H1 (cell line): ENCODE data around the gene ADARB2. TPM values are rescaled to one million over a fixed set of nuclear protein-coding genes. Genes with fewer than 3 reads are reported as not detected.

Source experiments
- CTCF ChIA-PET: fragments of 300-600 bp; sonication (Branson Sonifier 250); formaldehyde crosslinking; loops from one replicate; lab custom pipeline; 2021; ENCODE audit not compliant: partially characterized antibody; lab: Charles Lee
- POLR2A ChIA-PET: fragments of 300-600 bp; sonication (Branson Sonifier 250); formaldehyde crosslinking; loops from one replicate; lab custom pipeline; 2021; ENCODE audit warnings: inconsistent platforms; ENCODE audit not compliant: partially characterized antibody; lab: Charles Lee
- DNase-seq, 2 experiments: peaks; one replicate each; pipeline versions ENCODE4 v3.0.0 to v3.0.0-alpha.2; 2010 to 2022; ENCODE audit warnings: low spot score in 2 of 2, low read depth in 1 of 2, mixed read lengths in 1 of 2
- FAIRE-seq: peaks from 2 replicates; lab custom pipeline; 2011; peaks lifted over from hg19 to GRCh38; lab: Jason Lieb, UNC
- H2AFZ ChIP-seq: 2 replicates; pipeline ENCODE4 v1.8.1; 2012; ENCODE audit warnings: low read length, inconsistent platforms
- H2AK5ac ChIP-seq: 2 replicates; pipeline ENCODE4 v1.6.1; 2013; ENCODE audit warnings: low read depth, low read length
- H2BK120ac ChIP-seq: replicated peaks from 2 replicates; pipeline ENCODE3; 2013; ENCODE audit warnings: low read depth, low read length, inconsistent platforms
- H2BK12ac ChIP-seq: 2 replicates; pipeline ENCODE4 v1.6.1; 2013; ENCODE audit warnings: low read depth, low read length
- H2BK15ac ChIP-seq: 2 replicates; pipeline ENCODE4 v1.6.1; 2013; ENCODE audit warnings: low read length
- H2BK20ac ChIP-seq: 2 replicates; pipeline ENCODE4 v1.6.1; 2013; ENCODE audit warnings: low read length
- H2BK5ac ChIP-seq: 2 replicates; pipeline ENCODE4 v1.6.1; 2013; ENCODE audit warnings: low read depth, low read length
- H3K14ac ChIP-seq: 2 replicates; pipeline ENCODE4 v1.6.1; 2013; ENCODE audit warnings: inconsistent platforms; ENCODE audit not compliant: insufficient read length
- H3K18ac ChIP-seq: 2 replicates; pipeline ENCODE4 v1.6.1; 2013; ENCODE audit warnings: low read length; ENCODE audit errors: extremely low read depth
- H3K23ac ChIP-seq: 2 replicates; pipeline ENCODE4 v1.6.1; 2013; ENCODE audit warnings: inconsistent platforms; ENCODE audit not compliant: insufficient read length
- H3K23me2 ChIP-seq: 2 replicates; pipeline ENCODE4 v1.6.1; 2013; ENCODE audit warnings: low read depth, low read length
- H3K27ac ChIP-seq: 2 replicates; pipeline ENCODE4 v1.6.1; 2011; ENCODE audit warnings: low read depth, low read length, inconsistent platforms
- H3K27me3 ChIP-seq, 4 experiments: replicated peaks in 1 of 4; 1 replicate in 1 of 4; 2 replicates in 3 of 4; pipeline versions ENCODE4 v1.6.1 to v1.8.1; 2011 to 2013; ENCODE audit warnings: low read length in 3 of 4, mild to moderate bottlenecking in 3 of 4, inconsistent platforms in 2 of 4, mixed read lengths in 2 of 4, moderate library complexity in 1 of 4; ENCODE audit not compliant: control insufficient read depth in 3 of 4, insufficient read depth in 3 of 4; ENCODE audit errors: extremely low read depth in 1 of 4
- H3K36me3 ChIP-seq, 4 experiments: 2 replicates each; pipeline versions ENCODE4 v1.6.1 to v1.8.1; 2011 to 2013; ENCODE audit warnings: mild to moderate bottlenecking in 4 of 4, low read length in 3 of 4, moderate library complexity in 2 of 4, control low read depth in 1 of 4, inconsistent platforms in 1 of 4; ENCODE audit not compliant: insufficient read depth in 4 of 4, control insufficient read depth in 2 of 4
- H3K4ac ChIP-seq: replicated peaks from 2 replicates; pipeline ENCODE3; 2013; ENCODE audit warnings: low read length, low read depth, mixed read lengths, inconsistent platforms; ENCODE audit not compliant: insufficient read length
- H3K4me1 ChIP-seq, 4 experiments: replicated peaks in 1 of 4; 1 replicate in 1 of 4; 2 replicates in 3 of 4; pipeline versions ENCODE4 v1.6.1 to v1.8.1; 2011 to 2013; ENCODE audit warnings: low read length in 3 of 4, inconsistent platforms in 2 of 4, mixed read lengths in 1 of 4; ENCODE audit not compliant: insufficient read depth in 4 of 4, control insufficient read depth in 3 of 4
- H3K4me2 ChIP-seq, 2 experiments: 2 replicates each; pipeline versions ENCODE4 v1.6.1 to v1.8.1; 2011 to 2013; ENCODE audit warnings: low read depth in 2 of 2, low read length in 2 of 2, control low read depth in 1 of 2, inconsistent platforms in 1 of 2, mild to moderate bottlenecking in 1 of 2; ENCODE audit not compliant: insufficient read depth in 1 of 2
- H3K4me3 ChIP-seq, 4 experiments: fragments of 200-600, 300-600 bp in 1 of 4; sonication (generic), shearing (Covaris generic), sonication (Bioruptor Twin) in 1 of 4; 2 replicates each; pipeline versions ENCODE4 v1.5.1 to v1.8.1; 2011 to 2016; ENCODE audit warnings: low read length in 4 of 4, low read depth in 3 of 4, control low read depth in 2 of 4, inconsistent platforms in 2 of 4, mild to moderate bottlenecking in 2 of 4, mixed read lengths in 1 of 4, moderate library complexity in 1 of 4; ENCODE audit not compliant: insufficient read depth in 2 of 4; ENCODE audit errors: extremely low read depth in 1 of 4
- H3K56ac ChIP-seq: replicated peaks from 2 replicates; pipeline ENCODE3; 2013; ENCODE audit warnings: low read depth, mild to moderate bottlenecking, mixed read lengths, low read length, inconsistent platforms; ENCODE audit not compliant: insufficient read length
- H3K79me1 ChIP-seq: 2 replicates; pipeline ENCODE4 v1.6.1; 2013; ENCODE audit warnings: low read depth, low read length, control low read depth
- H3K79me2 ChIP-seq, 2 experiments: 2 replicates each; pipeline versions ENCODE4 v1.6.1 to v1.8.1; 2012 to 2013; ENCODE audit warnings: low read length in 2 of 2, mild to moderate bottlenecking in 2 of 2, inconsistent platforms in 1 of 2; ENCODE audit not compliant: insufficient read depth in 2 of 2, control insufficient read depth in 1 of 2
- H3K9ac ChIP-seq, 4 experiments: replicated peaks in 1 of 4; 1 replicate in 1 of 4; 2 replicates in 3 of 4; pipeline versions ENCODE4 v1.6.1 to v1.8.1; 2011 to 2013; ENCODE audit warnings: low read depth in 3 of 4, low read length in 3 of 4, control low read depth in 2 of 4, mild to moderate bottlenecking in 2 of 4, moderate library complexity in 2 of 4, inconsistent platforms in 1 of 4; ENCODE audit errors: extremely low read depth in 1 of 4
- H3K9me3 ChIP-seq, 2 experiments: 2 replicates each; pipeline versions ENCODE4 v1.6.1 to v1.8.1; 2012 to 2013; ENCODE audit warnings: mild to moderate bottlenecking in 2 of 2, moderate library complexity in 2 of 2, control low read depth in 1 of 2, inconsistent platforms in 1 of 2, low read depth in 1 of 2, low read length in 1 of 2, mixed read lengths in 1 of 2; ENCODE audit not compliant: insufficient read depth in 2 of 2
- H4K20me1 ChIP-seq, 2 experiments: replicated peaks in 1 of 2; 2 replicates each; pipeline versions ENCODE3 to v1.8.1; 2011 to 2013; ENCODE audit warnings: inconsistent platforms in 2 of 2, low read length in 2 of 2, mild to moderate bottlenecking in 1 of 2; ENCODE audit not compliant: insufficient read depth in 2 of 2, control insufficient read depth in 1 of 2
- H4K5ac ChIP-seq: 2 replicates; pipeline ENCODE4 v1.6.1; 2013; ENCODE audit warnings: low read length, low read depth, mixed read lengths, inconsistent platforms; ENCODE audit not compliant: insufficient read length
- H4K8ac ChIP-seq: 2 replicates; pipeline ENCODE4 v1.8.0; 2013; ENCODE audit warnings: mild to moderate bottlenecking, moderate library complexity, low read length, inconsistent platforms; ENCODE audit not compliant: insufficient read depth; ENCODE audit errors: extremely low read depth
- H4K91ac ChIP-seq: replicated peaks from 2 replicates; pipeline ENCODE3; 2013; ENCODE audit warnings: low read length, mixed read lengths, inconsistent platforms; ENCODE audit not compliant: insufficient read length
- BRCA1 ChIP-seq: IDR thresholded peaks from 2 replicates; pipeline ENCODE4 v1.6.1; 2012; ENCODE audit warnings: low read depth, low read length, improper control_type of control experiment
- CBX5 ChIP-seq: fragments of 300-800, 300-1000 bp; sonication (generic); IDR thresholded peaks from 2 replicates; pipeline ENCODE4 v1.7.1; 2016; ENCODE audit warnings: antibody characterized with exemption, low read length, low read depth
- FOSL1 ChIP-seq: IDR thresholded peaks from 2 replicates; pipeline ENCODE4 v1.6.1; 2011; ENCODE audit warnings: mild to moderate bottlenecking, low read depth, low read length, moderate library complexity; ENCODE audit not compliant: insufficient read depth
- GABPA ChIP-seq: IDR thresholded peaks from 2 replicates; pipeline ENCODE4 v1.6.1; 2011; ENCODE audit warnings: mild to moderate bottlenecking, low read length, moderate library complexity, borderline replicate concordance; ENCODE audit not compliant: insufficient read depth
- HDAC2 ChIP-seq, 2 experiments: fragments of 300-600 bp in 1 of 2; sonication (generic) in 1 of 2; IDR thresholded peaks; 2 replicates each; pipeline ENCODE4 v1.6.1; 2011 to 2012; ENCODE audit warnings: low read depth in 2 of 2, low read length in 2 of 2, mild to moderate bottlenecking in 2 of 2, moderate library complexity in 2 of 2, borderline replicate concordance in 1 of 2, inconsistent platforms in 1 of 2
- KDM1A ChIP-seq: fragments of 200-600, 300-600 bp; sonication (generic); IDR thresholded peaks from 2 replicates; pipeline ENCODE4 v1.7.1; 2016; ENCODE audit warnings: mild to moderate bottlenecking, low read length, borderline replicate concordance
- MAFK ChIP-seq: IDR thresholded peaks from 2 replicates; pipeline ENCODE4 v1.6.1; 2012; ENCODE audit warnings: low read depth, mild to moderate bottlenecking, improper control_type of control experiment, low read length
- POLR2A ChIP-seq, 2 experiments: IDR thresholded peaks; 1 replicate in 1 of 2; 2 replicates in 1 of 2; pipeline ENCODE4 v1.6.1; 2011; ENCODE audit warnings: low read depth in 2 of 2, low read length in 2 of 2, mild to moderate bottlenecking in 2 of 2; ENCODE audit errors: control extremely low read depth in 1 of 2
- RXRA ChIP-seq: IDR thresholded peaks from 2 replicates; pipeline ENCODE4 v1.6.1; 2011; ENCODE audit warnings: low read depth, mild to moderate bottlenecking, low read length, moderate library complexity; ENCODE audit not compliant: insufficient read depth
- SRF ChIP-seq: IDR thresholded peaks from 2 replicates; pipeline ENCODE4 v1.6.1; 2011; ENCODE audit warnings: mild to moderate bottlenecking, low read depth, low read length, moderate library complexity
- SUZ12 ChIP-seq: fragments of 200-600 bp; sonication (generic); IDR thresholded peaks from 2 replicates; pipeline ENCODE4 v1.6.1; 2012; ENCODE audit warnings: mild to moderate bottlenecking, inconsistent platforms, low read length, moderate library complexity, mixed read lengths
- TCF12 ChIP-seq: IDR thresholded peaks from 2 replicates; pipeline ENCODE4 v1.6.1; 2011; ENCODE audit warnings: low read depth, mild to moderate bottlenecking, low read length
- TEAD4 ChIP-seq: IDR thresholded peaks from 2 replicates; pipeline ENCODE4 v1.6.1; 2012; ENCODE audit warnings: low read depth, low read length, inconsistent platforms, mixed read lengths
- ZNF274 ChIP-seq: IDR thresholded peaks from 2 replicates; pipeline ENCODE4 v1.7.0; 2012; ENCODE audit warnings: low read length, borderline replicate concordance; ENCODE audit errors: extremely low read depth
- polyA plus RNA-seq, 7 experiments: library from polyadenylated mRNA; depleted of rRNA in 3 of 7; stranded (reverse) in 5 of 7; unstranded in 2 of 7; fragments of >200 nt in 5 of 7; fragments of 200-250 nt in 2 of 7; gene quantifications; 1 replicate in 5 of 7; 2 replicates in 1 of 7; 4 replicates in 1 of 7; pipeline versions ENCODE4 v1.2.1 to v1.2.3, GENCODE V29; 2011 to 2013; ENCODE audit warnings: missing spikeins in 2 of 7, mixed read lengths in 2 of 7
- total RNA-seq: library from RNA; stranded (reverse); fragmentation: NEBNext Ultra II Directional; extraction: Animal tissue kit (Norgen Biotek cat#: 25700); gene quantifications from 2 replicates; pipeline ENCODE4 v1.2.1, GENCODE V29; 2021
- TF ChIP-seq, protein P1 (sequence below): IDR thresholded peaks from 2 replicates; pipeline ENCODE4 v1.6.1; 2012; ENCODE audit warnings: inconsistent platforms

The ADARB2 gene
- total and polyA plus RNA-seq, 2 of the 8 experiments (the other 6 are each of a cell fraction or from before 2014, with no cell fraction given): 2.2 to 2.8 TPM

DNA sequence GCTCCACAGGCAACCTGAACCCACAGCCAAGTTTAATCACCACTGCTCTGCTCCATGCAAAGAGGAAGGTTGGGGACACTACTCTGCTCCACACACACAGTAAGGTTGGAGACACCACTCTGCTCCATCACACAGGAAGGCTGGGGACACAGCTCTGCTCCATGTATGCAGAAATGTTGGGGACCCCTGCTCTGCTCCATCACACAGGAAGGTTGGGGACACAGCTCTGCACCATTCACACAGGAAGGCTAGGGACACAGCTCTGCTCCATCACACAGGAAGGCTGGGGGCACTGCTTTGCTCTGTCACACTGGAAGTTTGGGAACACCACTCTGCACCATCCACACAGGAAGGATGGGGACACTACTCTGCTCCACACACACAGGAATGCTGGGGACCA, 14.8 kb upstream of the ADARB2 start:
- Histone ChIP-seq H2BK5ac (no peak overlapping the region), H3K4me1 (peaks cover 0 to 8% (median 3%) of the 10 kb centered on the region in 4 experiments; a peak in 5 of 7 replicates), H3K79me1 (no peaks in the 10 kb centered on the region), H2BK12ac (no peak overlapping the region), H2BK120ac (no peak overlapping the region), H4K8ac (no peak overlapping the region), H3K79me2 (no peaks in the 10 kb centered on the region), H3K23me2 (no peaks in the 10 kb centered on the region), H3K9ac (no peak overlapping the region), H3K27me3 (0 out of 7 replicates have a peak, but pooled peaks cover 0 to 2% (median 0%) of the 10 kb centered on the region in 4 experiments), H2AFZ (no peak overlapping the region), H3K4me3 (no peak overlapping the region), H4K20me1 (no peaks in the 10 kb centered on the region), H3K18ac (no peak overlapping the region), H4K5ac (no peak overlapping the region), H3K23ac (no peak overlapping the region), H2AK5ac (no peak overlapping the region), H3K4ac (no peak overlapping the region), H3K4me2 (no peak overlapping the region), H3K9me3 (peaks cover 5 to 14% of the 10 kb centered on the region in 2 experiments; a peak in 3 of 4 replicates), H3K27ac (no peak overlapping the region), H2BK15ac (no peak overlapping the region), H2BK20ac (no peak overlapping the region), H3K56ac (no peak overlapping the region), H3K14ac (no peak overlapping the region), H3K36me3 (no peaks in the 10 kb centered on the region), H4K91ac (no peak overlapping the region)
- DNase-seq (no peak), FAIRE-seq (no peak)
- ChIA-PET CTCF (interaction anchor here (0.6 to 1.2 kb wide), 6 partner anchors 14 to 332 kb away, joined by 3 read pairs; no protein-coding TSS in a partner anchor), POLR2A (no interaction called here)
- TF ChIP-seq CBX5 (no peak), MAFK (no peak), BRCA1 (no peak), TEAD4 (no peak), FOSL1 (no peak), ZNF274 (no peak), RXRA (no peak), GABPA (no peak), HDAC2 (IDR thresholded peaks at IDR 0.05; ENCODE audit: borderline replicate concordance in 1 of 2, low read depth in 2 of 2, low read length in 2 of 2) (no peak), SUZ12 (no peak), POLR2A (IDR thresholded peaks at IDR 0.05; ENCODE audit: control extremely low read depth in 1 of 2, low read depth in 2 of 2, low read length in 2 of 2) (no peak), SRF (no peak), TCF12 (no peak), KDM1A (no peak)
- TF ChIP-seq, protein P1, sequence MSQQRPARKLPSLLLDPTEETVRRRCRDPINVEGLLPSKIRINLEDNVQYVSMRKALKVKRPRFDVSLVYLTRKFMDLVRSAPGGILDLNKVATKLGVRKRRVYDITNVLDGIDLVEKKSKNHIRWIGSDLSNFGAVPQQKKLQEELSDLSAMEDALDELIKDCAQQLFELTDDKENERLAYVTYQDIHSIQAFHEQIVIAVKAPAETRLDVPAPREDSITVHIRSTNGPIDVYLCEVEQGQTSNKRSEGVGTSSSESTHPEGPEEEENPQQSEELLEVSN: no peak
